Activated CD4-positive, alpha-beta T cell treated with anti-CD3 and anti-CD28 coated beads, Interleukin-2, amount 50 U/mL, for 24 hours (primary cell): ENCODE results near the gene CKMT1A.
"Not testable (repeated sequence)": the region's sequence is repeated elsewhere in the genome, so short reads cannot be mapped to it uniquely, and the experiment has no call there.

Source experiments
- DNase-seq, 2 donors: peaks; one replicate each; pipeline ENCODE4 v3.0.0-alpha.2; 2020; ENCODE audit warnings: low read depth in 1 of 2, low spot score in 1 of 2

The CKMT1A gene

GRCh38 chr15:43693148-43694022 is at the start of gene CKMT1A:
Gene CKMT1A (plus strand): TSS chr15:43693859. CDS start chr15:43694051, 192 bp downstream.
- not testable (repeated sequence) for DNase-seq

GRCh38 chr15:43648649-43649429 is 44.8 kb upstream of the CKMT1A start, which contains the start of gene CATSPER2:
Gene CATSPER2 (minus strand): TSS chr15:43648844. CDS start chr15:43648061, 783 bp downstream.
- DNase-seq, result no peak

- not testable (repeated sequence) for DNase-seq
These were observed 44.2 kb upstream of the CKMT1A start for GRCh38 chr15:43649430-43649926.

GRCh38 chr15:43659727-43660126 is 33.9 kb upstream of the CKMT1A start:
- not testable (repeated sequence) for DNase-seq

- DNase-seq, result not testable (repeated sequence)
These were observed 31.4 kb upstream of the CKMT1A start for GRCh38 chr15:43662293-43662692.

- not testable (repeated sequence) for DNase-seq
These were observed 30.3 kb upstream of the CKMT1A start for GRCh38 chr15:43663333-43663732.

GRCh38 chr15:43666177-43666576 is 27.5 kb upstream of the CKMT1A start:
- DNase-seq, result not testable (repeated sequence)

- DNase-seq, result not testable (repeated sequence)
These were observed 19.5 kb upstream of the CKMT1A start for GRCh38 chr15:43674175-43674574.

GRCh38 chr15:43689604-43690301 is 3.9 kb upstream of the CKMT1A start:
- DNase-seq, result not testable (repeated sequence)

- not testable (repeated sequence) for DNase-seq
These were observed 980 bp upstream of the CKMT1A start for GRCh38 chr15:43692679-43693078.

- DNase-seq, result no peak
These were observed 8.5 kb downstream of the CKMT1A start for GRCh38 chr15:43702174-43702573.

GRCh38 chr15:43702701-43703424 is 9.2 kb downstream of the CKMT1A start:
- no peak for DNase-seq

- not testable (repeated sequence) for DNase-seq
These were observed 16.9 kb downstream of the CKMT1A start for GRCh38 chr15:43710431-43711131.

GRCh38 chr15:43723151-43723550 is 29.5 kb downstream of the CKMT1A start:
- DNase-seq, result no peak

GRCh38 chr15:43726306-43726705 is 32.6 kb downstream of the CKMT1A start:
- not testable (repeated sequence) for DNase-seq

- not testable (repeated sequence) for DNase-seq
These were observed 34.5 kb downstream of the CKMT1A start for GRCh38 chr15:43728053-43728725.

GRCh38 chr15:43735416-43735815 is 41.8 kb downstream of the CKMT1A start:
- no peak for DNase-seq

- peak; percentile 79 to 82 for DNase-seq
These were observed 52.7 kb downstream of the CKMT1A start, which contains the start of gene PDIA3 for GRCh38 chr15:43746245-43746902. Gene PDIA3 (plus strand): TSS chr15:43746438. CDS start chr15:43746540, 102 bp downstream.
